K562 (cell line): ENCODE data around the gene UBE2N. TPM values are rescaled to one million over a fixed set of nuclear protein-coding genes. Genes with fewer than 3 reads are reported as not detected.

Source experiments
- CCNT2 ChIP-seq: IDR thresholded peaks from 2 replicates; pipeline ENCODE4 v1.6.1; 2011; ENCODE audit warnings: borderline replicate concordance, low read depth, mild to moderate bottlenecking, moderate library complexity, mixed read lengths, low read length; ENCODE audit not compliant: insufficient read length; ENCODE audit errors: extremely low read depth
- ELF1 ChIP-seq: fragments of 200-800 bp; sonication (Bioruptor generic); IDR thresholded peaks from 2 replicates; pipeline ENCODE4 v1.6.1; 2016; ENCODE audit warnings: missing genetic modification characterization, missing compliant biosample characterization
- ESRRA ChIP-seq: fragments of 450-650 bp; IDR thresholded peaks from 2 replicates; pipeline ENCODE4 v1.6.1; 2014; ENCODE audit warnings: low read depth, mild to moderate bottlenecking, moderate library complexity, borderline replicate concordance
- FOSL1 ChIP-seq: fragments of 200-800 bp; sonication (Bioruptor generic); conservative IDR thresholded peaks from 2 replicates; pipeline ENCODE4 v1.6.1; 2016; ENCODE audit warnings: missing genetic modification characterization, missing compliant biosample characterization
- KDM5B ChIP-seq: fragments of 200-600 bp; sonication (generic); IDR thresholded peaks from 2 replicates; pipeline ENCODE4 v1.6.1; 2012; ENCODE audit warnings: low read depth, mild to moderate bottlenecking, moderate library complexity, low read length, control low read depth, inconsistent platforms; ENCODE audit not compliant: insufficient replicate concordance
- MEF2D ChIP-seq: conservative IDR thresholded peaks from 2 replicates; pipeline ENCODE4 v1.6.1; 2016; ENCODE audit warnings: low read depth, missing genetic modification characterization, missing compliant biosample characterization
- MTA1 ChIP-seq: fragments of 450-650 bp; IDR thresholded peaks from 2 replicates; pipeline ENCODE4 v1.6.1; 2017; ENCODE audit warnings: borderline replicate concordance
- MYC ChIP-seq, 2 experiments: fragments of 250-450 bp in 1 of 2; sonication (Bioruptor Pico) in 1 of 2; IDR thresholded peaks; 2 replicates each; pipeline versions ENCODE4 v1.5.1 to v1.6.1; 2012 to 2021; ENCODE audit warnings: low read depth in 2 of 2, borderline replicate concordance in 1 of 2, improper control_type of control experiment in 1 of 2, low read length in 1 of 2, mild to moderate bottlenecking in 1 of 2, moderate library complexity in 1 of 2
- NFIC ChIP-seq: fragments of 450-650 bp; IDR thresholded peaks from 2 replicates; pipeline ENCODE4 v1.6.1; 2017; ENCODE audit warnings: mild to moderate bottlenecking, inconsistent platforms
- RB1 ChIP-seq: fragments of 450-650 bp; IDR thresholded peaks from 2 replicates; pipeline ENCODE4 v1.6.1; 2017; ENCODE audit warnings: low read depth, mild to moderate bottlenecking
- RBM25 ChIP-seq: fragments of 200-400 bp; formaldehyde crosslinking; IDR thresholded peaks from 2 replicates; pipeline ENCODE4 v1.6.1; 2018; ENCODE audit warnings: low read length, low read depth, moderate library complexity; ENCODE audit not compliant: severe bottlenecking
- SLC30A9 ChIP-seq: fragments of 250-450 bp; sonication (Bioruptor Pico); IDR thresholded peaks from 2 replicates; pipeline ENCODE4 v1.8.0; 2022; ENCODE audit warnings: mild to moderate bottlenecking, moderate library complexity
- SOX6 ChIP-seq: fragments of 450-650 bp; IDR thresholded peaks from 2 replicates; pipeline ENCODE4 v1.6.1; 2014; ENCODE audit warnings: mild to moderate bottlenecking
- ZBTB17 ChIP-seq: fragments of 450-650 bp; formaldehyde crosslinking; IDR thresholded peaks from 2 replicates; pipeline ENCODE4 v1.4.0; 2020; ENCODE audit warnings: mild to moderate bottlenecking
- ZNF232 ChIP-seq: sonication (generic); formaldehyde crosslinking; IDR thresholded peaks from 2 replicates; pipeline ENCODE4 v1.8.0; 2022; ENCODE audit warnings: mild to moderate bottlenecking, missing genetic modification reagents
- ZNF263 ChIP-seq: sonication (generic); formaldehyde crosslinking; IDR thresholded peaks from 2 replicates; pipeline ENCODE4 v1.8.0; 2022; ENCODE audit warnings: mild to moderate bottlenecking, missing genetic modification reagents, borderline replicate concordance
- ZNF408 ChIP-seq: fragments of 250-450 bp; sonication (Bioruptor Pico); IDR thresholded peaks from 2 replicates; pipeline ENCODE4 v1.4.0; 2020; ENCODE audit warnings: low read depth, mild to moderate bottlenecking, moderate library complexity
- ZNF696 ChIP-seq: fragments of 250-450 bp; sonication (Bioruptor Pico); conservative IDR thresholded peaks from 2 replicates; pipeline ENCODE4 v1.4.0; 2020; ENCODE audit warnings: mild to moderate bottlenecking, moderate library complexity
- polyA plus RNA-seq, 8 experiments: library from polyadenylated mRNA; depleted of rRNA in 4 of 8; stranded (reverse) in 5 of 8; unstranded in 3 of 8; fragments of >200 nt; fragmentation: Nextera tagmentation in 2 of 8; fragmentation: Illumina TruSeq in 1 of 8; extraction: Ambion mirVana in 2 of 8; extraction: Trizol in 1 of 8; gene quantifications; 2 replicates each; pipeline versions ENCODE4 v1.2.1 to v1.2.3, GENCODE V29; 2011 to 2014; ENCODE audit warnings: inconsistent platforms in 1 of 8, missing spikeins in 1 of 8
- total RNA-seq, 7 experiments: library from RNA; depleted of rRNA in 6 of 7; stranded (reverse); fragments of >200 nt in 6 of 7; fragmentation: Illumina TruSeq in 2 of 7; extraction: Trizol in 2 of 7; gene quantifications; 2 replicates each; pipeline versions ENCODE4 v1.2.1 to v1.2.3, GENCODE V29; 2011 to 2021; ENCODE audit warnings: low replicate concordance in 1 of 7
- TF ChIP-seq, protein P1 (sequence below): fragments of 250-450 bp; sonication (Bioruptor Pico); IDR thresholded peaks from 2 replicates; pipeline ENCODE4 v1.4.0; 2020
- TF ChIP-seq, protein P2 (sequence below): sonication (generic); formaldehyde crosslinking; IDR thresholded peaks from 2 replicates; pipeline ENCODE4 v1.8.1; 2023; ENCODE audit warnings: mild to moderate bottlenecking, missing genetic modification reagents

The UBE2N gene
- total and polyA plus RNA-seq, 9 of the 15 experiments (the other 6 are each of a cell fraction or from before 2014, with no cell fraction given), result 189 to 826 (median 260) TPM

DNA sequence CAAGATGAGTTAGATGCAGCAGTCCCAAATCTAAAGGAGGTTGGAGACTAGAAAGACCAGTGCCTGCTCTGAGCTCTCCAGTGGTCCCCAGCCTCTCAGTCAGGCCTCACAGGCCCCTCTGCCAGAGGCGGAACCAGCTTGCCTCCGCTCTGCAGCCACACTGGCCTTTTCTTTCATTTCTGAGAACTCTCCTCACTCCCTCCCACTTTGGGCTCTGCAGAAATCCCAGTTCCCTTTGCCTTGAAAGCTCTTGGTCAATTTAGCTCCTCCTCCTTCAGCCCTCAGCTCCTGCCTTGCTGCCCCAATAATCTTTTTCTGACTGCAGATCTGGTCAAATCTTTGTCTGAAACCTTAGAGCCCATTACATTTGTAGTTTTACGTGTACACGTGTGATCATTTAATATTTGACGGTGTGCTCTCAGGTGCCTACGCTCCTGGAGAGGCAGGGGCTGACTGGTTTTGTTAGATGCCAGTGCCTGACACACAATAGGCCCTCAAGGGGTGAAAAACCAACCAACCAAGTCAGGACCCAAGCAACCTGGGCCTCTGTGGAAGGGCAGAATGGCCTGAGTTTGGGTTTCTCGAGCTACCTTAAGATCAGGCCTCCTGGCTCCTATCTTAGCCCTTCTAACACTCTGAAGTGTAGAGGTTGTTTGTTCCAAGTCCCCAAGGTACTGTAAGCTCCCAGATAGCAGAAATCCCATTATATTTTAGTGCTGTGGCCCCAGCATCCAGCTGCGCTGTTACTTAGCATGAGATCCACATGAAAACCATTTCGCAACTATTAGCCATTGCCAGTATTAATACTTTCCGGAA is 65.1 kb downstream of the UBE2N start (continued):
- TF ChIP-seq MEF2D (tag) (no peak), ELF1 (tag) (0 out of 2 replicates have a peak, but pooled peaks have one; percentile 27), ZNF696 (CRISPR knock-in tag) (no peak), ZNF408 (CRISPR knock-in tag) (no peak), MYC (IDR thresholded peaks at IDR 0.05; ENCODE audit: low read depth, low read length) (peak; percentile 11; the same call in 1 of the 2 replicates), MYC (CRISPR knock-in tag; IDR thresholded peaks at IDR 0.05; ENCODE audit: borderline replicate concordance, low read depth) (no peak), CCNT2 (no peak), SLC30A9 (no peak), ESRRA (no peak), ZNF263 (CRISPR knock-in tag) (no peak), FOSL1 (no peak), SOX6 (peak; percentile 45; the same call in 1 of the 2 replicates), ZBTB17 (no peak), RB1 (no peak), KDM5B (peak; percentile 87), MTA1 (no peak), ZNF232 (CRISPR knock-in tag) (no peak), RBM25 (no peak), NFIC (no peak)
- TF ChIP-seq, protein P1, sequence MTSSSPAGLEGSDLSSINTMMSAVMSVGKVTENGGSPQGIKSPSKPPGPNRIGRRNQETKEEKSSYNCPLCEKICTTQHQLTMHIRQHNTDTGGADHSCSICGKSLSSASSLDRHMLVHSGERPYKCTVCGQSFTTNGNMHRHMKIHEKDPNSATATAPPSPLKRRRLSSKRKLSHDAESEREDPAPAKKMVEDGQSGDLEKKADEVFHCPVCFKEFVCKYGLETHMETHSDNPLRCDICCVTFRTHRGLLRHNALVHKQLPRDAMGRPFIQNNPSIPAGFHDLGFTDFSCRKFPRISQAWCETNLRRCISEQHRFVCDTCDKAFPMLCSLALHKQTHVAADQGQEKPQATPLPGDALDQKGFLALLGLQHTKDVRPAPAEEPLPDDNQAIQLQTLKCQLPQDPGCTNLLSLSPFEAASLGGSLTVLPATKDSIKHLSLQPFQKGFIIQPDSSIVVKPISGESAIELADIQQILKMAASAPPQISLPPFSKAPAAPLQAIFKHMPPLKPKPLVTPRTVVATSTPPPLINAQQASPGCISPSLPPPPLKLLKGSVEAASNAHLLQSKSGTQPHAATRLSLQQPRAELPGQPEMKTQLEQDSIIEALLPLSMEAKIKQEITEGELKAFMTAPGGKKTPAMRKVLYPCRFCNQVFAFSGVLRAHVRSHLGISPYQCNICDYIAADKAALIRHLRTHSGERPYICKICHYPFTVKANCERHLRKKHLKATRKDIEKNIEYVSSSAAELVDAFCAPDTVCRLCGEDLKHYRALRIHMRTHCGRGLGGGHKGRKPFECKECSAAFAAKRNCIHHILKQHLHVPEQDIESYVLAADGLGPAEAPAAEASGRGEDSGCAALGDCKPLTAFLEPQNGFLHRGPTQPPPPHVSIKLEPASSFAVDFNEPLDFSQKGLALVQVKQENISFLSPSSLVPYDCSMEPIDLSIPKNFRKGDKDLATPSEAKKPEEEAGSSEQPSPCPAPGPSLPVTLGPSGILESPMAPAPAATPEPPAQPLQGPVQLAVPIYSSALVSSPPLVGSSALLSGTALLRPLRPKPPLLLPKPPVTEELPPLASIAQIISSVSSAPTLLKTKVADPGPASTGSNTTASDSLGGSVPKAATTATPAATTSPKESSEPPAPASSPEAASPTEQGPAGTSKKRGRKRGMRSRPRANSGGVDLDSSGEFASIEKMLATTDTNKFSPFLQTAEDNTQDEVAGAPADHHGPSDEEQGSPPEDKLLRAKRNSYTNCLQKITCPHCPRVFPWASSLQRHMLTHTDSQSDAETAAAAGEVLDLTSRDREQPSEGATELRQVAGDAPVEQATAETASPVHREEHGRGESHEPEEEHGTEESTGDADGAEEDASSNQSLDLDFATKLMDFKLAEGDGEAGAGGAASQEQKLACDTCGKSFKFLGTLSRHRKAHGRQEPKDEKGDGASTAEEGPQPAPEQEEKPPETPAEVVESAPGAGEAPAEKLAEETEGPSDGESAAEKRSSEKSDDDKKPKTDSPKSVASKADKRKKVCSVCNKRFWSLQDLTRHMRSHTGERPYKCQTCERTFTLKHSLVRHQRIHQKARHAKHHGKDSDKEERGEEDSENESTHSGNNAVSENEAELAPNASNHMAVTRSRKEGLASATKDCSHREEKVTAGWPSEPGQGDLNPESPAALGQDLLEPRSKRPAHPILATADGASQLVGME, result no peak
- TF ChIP-seq, protein P2, sequence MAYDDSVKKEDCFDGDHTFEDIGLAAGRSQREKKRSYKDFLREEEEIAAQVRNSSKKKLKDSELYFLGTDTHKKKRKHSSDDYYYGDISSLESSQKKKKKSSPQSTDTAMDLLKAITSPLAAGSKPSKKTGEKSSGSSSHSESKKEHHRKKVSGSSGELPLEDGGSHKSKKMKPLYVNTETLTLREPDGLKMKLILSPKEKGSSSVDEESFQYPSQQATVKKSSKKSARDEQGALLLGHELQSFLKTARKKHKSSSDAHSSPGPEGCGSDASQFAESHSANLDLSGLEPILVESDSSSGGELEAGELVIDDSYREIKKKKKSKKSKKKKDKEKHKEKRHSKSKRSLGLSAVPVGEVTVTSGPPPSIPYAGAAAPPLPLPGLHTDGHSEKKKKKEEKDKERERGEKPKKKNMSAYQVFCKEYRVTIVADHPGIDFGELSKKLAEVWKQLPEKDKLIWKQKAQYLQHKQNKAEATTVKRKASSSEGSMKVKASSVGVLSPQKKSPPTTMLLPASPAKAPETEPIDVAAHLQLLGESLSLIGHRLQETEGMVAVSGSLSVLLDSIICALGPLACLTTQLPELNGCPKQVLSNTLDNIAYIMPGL, result no peak
